GM21367 (cell line): ENCODE measurements around the gene JCAD.
"Not testable (repeated sequence)": the region's sequence is repeated elsewhere in the genome, so short reads cannot be mapped to it uniquely, and the experiment has no call there.

ENCODE experiments used
- ATAC-seq: cut with Tn5 transposase; IDR thresholded peaks from one replicate; pipeline ENCODE4 v1.9.1; 2021; ENCODE audit not compliant: unreplicated experiment

JCAD gene

GRCh38 chr10:29991382-29991781, 68.0 kb downstream of the JCAD start:
- no peak for ATAC-seq

DNA sequence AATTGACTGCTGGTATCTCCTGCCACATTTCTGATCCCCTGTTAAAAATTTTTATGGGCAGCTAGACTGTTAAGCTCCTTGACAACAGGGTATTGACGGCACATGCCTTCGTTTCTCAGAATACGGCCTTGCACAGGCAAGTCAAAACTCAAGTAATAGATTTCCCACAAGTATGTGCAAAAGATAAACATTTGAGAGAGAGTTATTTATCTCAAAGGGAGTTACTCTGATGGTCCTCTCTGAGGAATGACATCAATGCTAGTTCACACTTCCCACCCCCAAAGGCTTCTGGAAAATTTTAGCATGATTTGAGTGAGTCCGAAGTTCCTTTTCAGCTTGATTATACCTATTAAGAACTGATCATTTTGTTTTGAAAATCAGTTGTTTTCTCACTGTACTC, 71.9 kb downstream of the JCAD start:
- ATAC-seq: no peak

GRCh38 chr10:29982997-29983648, 76.3 kb downstream of the JCAD start:
- no peak for ATAC-seq

- ATAC-seq: no peak
Observed at GRCh38 chr10:29981510-29981909, 77.9 kb downstream of the JCAD start.

DNA sequence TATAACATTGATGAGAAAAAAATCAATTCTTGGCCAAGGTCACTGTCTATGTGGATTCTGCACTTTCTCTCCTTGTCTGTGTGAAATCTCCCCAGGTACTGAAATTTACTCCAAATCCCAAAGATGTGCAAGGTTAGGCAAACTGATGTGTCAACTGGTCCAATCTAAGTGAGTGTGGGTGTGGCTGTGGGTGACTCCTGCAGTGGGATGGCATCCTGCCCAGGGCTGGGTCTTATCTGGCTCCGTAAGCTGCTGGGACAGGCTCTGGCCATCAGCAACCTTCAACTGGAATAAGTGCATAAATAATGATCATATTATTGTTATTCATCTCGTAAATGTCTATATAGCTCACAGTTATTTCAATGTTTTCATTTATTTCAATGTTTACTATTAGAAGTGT, 79.3 kb downstream of the JCAD start:
- ATAC-seq: no peak

DNA sequence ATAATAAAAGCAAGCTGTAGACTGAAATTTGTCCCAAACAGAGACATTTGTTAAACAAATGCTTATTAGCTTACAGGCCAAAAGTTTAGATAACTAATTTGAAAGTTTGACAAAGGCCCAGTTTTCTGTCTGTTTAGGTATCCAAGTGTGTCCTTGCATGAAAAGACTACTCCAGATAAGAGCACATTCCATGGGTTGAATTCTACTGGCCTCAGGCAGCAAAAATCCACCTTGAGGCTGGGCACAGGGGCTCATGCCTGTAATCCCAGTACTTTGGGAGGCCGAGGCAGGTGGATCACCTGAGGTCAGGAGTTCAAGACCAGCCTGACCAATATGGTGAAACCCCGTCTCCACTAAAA, 80.0 kb downstream of the JCAD start:
- not testable (repeated sequence) for ATAC-seq

- no peak for ATAC-seq
Observed at GRCh38 chr10:29977171-29977570, 82.2 kb downstream of the JCAD start.

DNA sequence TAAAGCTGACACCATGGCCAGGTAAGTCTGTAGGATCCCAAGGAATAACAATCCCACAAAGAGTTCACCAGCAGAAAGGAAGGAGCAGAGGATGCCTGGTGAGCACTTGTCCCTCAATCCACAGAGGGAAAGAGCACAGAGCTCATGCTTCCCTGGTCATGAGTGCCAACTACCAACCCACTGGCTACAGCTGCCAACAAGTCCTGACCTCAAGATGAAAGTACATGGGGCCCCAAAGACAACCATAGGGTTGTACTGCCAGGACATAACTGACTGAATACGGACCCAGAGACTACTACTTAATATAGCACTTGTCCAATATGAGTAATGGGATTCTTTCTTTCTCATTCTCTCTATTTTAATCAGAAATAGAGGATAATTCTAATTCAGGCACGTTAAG, 83.3 kb downstream of the JCAD start:
- no peak for ATAC-seq

- no peak for ATAC-seq
Observed at GRCh38 chr10:29974773-29975172, 84.6 kb downstream of the JCAD start.

DNA sequence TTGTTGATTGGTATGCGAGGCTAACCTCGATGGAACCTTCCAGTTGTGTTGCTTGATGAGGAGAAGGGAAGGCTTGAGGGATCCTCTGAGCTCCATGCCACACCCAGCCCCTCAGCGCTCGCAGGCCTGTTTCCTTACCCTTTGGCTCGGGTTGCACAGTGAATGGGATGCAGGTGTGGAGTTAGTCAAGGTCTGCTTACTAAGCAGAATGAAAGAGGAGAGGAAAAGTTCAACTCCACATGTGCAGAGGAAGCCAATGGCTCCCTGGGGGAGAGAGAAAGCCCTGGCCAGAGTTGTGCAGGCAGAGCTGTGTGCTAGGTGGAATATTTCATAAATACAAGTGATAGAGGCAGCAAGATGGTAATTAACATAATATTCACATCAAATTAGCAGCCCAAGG, 85.5 kb downstream of the JCAD start:
- no peak for ATAC-seq

- ATAC-seq: no peak
Observed at GRCh38 chr10:29970576-29970975, 88.8 kb downstream of the JCAD start.

- ATAC-seq: no peak
Observed at GRCh38 chr10:29970012-29970396, 89.4 kb downstream of the JCAD start.

GRCh38 chr10:29969255-29970011, 90.0 kb downstream of the JCAD start:
- ATAC-seq: no peak

DNA sequence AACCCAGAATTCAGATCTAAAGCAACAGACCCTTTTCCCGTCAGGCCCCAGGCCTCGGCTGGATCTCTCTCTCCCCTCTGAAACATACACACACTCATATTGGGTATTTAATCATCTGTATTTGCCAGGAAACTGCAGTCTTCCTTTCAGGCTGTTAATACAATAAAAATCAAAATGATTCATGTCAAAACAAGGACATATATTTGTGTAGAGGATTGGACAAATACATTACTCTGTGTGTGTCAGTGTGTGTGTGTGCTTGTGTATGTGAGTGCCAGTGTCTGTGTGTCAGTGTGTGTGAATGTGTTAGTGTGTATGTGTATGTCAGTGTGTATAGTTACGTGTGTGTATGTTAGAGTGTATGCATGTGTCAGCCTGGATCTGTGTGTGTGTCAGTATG, 90.8 kb downstream of the JCAD start:
- no peak for ATAC-seq

GRCh38 chr10:29966269-29966668, 93.1 kb downstream of the JCAD start:
- no peak for ATAC-seq
